HG02610 (cell line): Measurements from ENCODE around the gene VPS11.
"Not testable (repeated sequence)": the region's sequence is repeated elsewhere in the genome, so short reads cannot be mapped to it uniquely, and the experiment has no call there.

ENCODE experiments used
- ATAC-seq: cut with Tn5 transposase; IDR thresholded peaks from one replicate; pipeline ENCODE4 v1.9.1; 2021; ENCODE audit warnings: mild to moderate bottlenecking, moderate library complexity; ENCODE audit not compliant: unreplicated experiment

Gene VPS11

GRCh38 chr11:119034813-119035212 lies 32.8 kb upstream of the VPS11 start:
- ATAC-seq: no peak

- no peak for ATAC-seq
These were observed 28.7 kb upstream of the VPS11 start for GRCh38 chr11:119038884-119039283.

GRCh38 chr11:119039471-119039870 lies 28.1 kb upstream of the VPS11 start:
- ATAC-seq: not testable (repeated sequence)

- ATAC-seq: no peak
These were observed 25.6 kb upstream of the VPS11 start for GRCh38 chr11:119041821-119042514.

- ATAC-seq: no peak
These were observed 24.7 kb upstream of the VPS11 start for GRCh38 chr11:119042927-119043326.

- no peak for ATAC-seq
These were observed 22.9 kb upstream of the VPS11 start for GRCh38 chr11:119044708-119045107.

GRCh38 chr11:119046489-119046888 lies 21.1 kb upstream of the VPS11 start:
- no peak for ATAC-seq

- ATAC-seq: no peak
These were observed 20.4 kb upstream of the VPS11 start for GRCh38 chr11:119047205-119047604.

GRCh38 chr11:119048644-119049043 lies 19.0 kb upstream of the VPS11 start:
- ATAC-seq: no peak

GRCh38 chr11:119049081-119049480 lies 18.5 kb upstream of the VPS11 start:
- ATAC-seq: no peak

- ATAC-seq: peak; percentile 71
These were observed 16.0 kb upstream of the VPS11 start for GRCh38 chr11:119051440-119052162.

GRCh38 chr11:119052163-119052814 lies 15.3 kb upstream of the VPS11 start:
- no peak for ATAC-seq

- no peak for ATAC-seq
These were observed 13.2 kb upstream of the VPS11 start for GRCh38 chr11:119054418-119054817.

GRCh38 chr11:119055901-119056300 lies 11.7 kb upstream of the VPS11 start:
- no peak for ATAC-seq

- peak; percentile 3 for ATAC-seq
These were observed 11.1 kb upstream of the VPS11 start for GRCh38 chr11:119056421-119056999.

- peak; percentile 93 for ATAC-seq
These were observed 10.4 kb upstream of the VPS11 start, which contains the start of gene HYOU1 for GRCh38 chr11:119057000-119057769. Gene HYOU1, minus strand, starts transcription at chr11:119057205. Its CDS starts 1,045 bp downstream, at chr11:119056160.

GRCh38 chr11:119059128-119059527 lies 8.5 kb upstream of the VPS11 start:
- not testable (repeated sequence) for ATAC-seq

- no peak for ATAC-seq
These were observed 6.4 kb upstream of the VPS11 start for GRCh38 chr11:119061256-119061655.

GRCh38 chr11:119062779-119063178 lies 4.8 kb upstream of the VPS11 start:
- no peak for ATAC-seq

GRCh38 chr11:119065369-119065768 lies 2.2 kb upstream of the VPS11 start:
- ATAC-seq: no peak

GRCh38 chr11:119077839-119078238 lies 10.2 kb downstream of the VPS11 start:
- no peak for ATAC-seq
